Renal pelvis (tissue), 12 donors: Measurements from ENCODE around the gene LYZL1. TPM values are rescaled to one million over a fixed set of nuclear protein-coding genes. Genes with fewer than 3 reads are reported as not detected.
"Not testable (repeated sequence)": the region's sequence is repeated elsewhere in the genome, so short reads cannot be mapped to it uniquely, and the experiment has no call there.

Experiments used
- DNase-seq: peaks from one replicate; pipeline ENCODE4 v3.0.0-alpha.2; 2013
- long read RNA-seq, 16 experiments: transcript quantifications; one replicate each; lab custom pipeline, GENCODE V29; 2026
- polyA plus RNA-seq, 3 donors: library from polyadenylated mRNA; unstranded; fragments of 120-200 nt; gene quantifications; one replicate each; pipeline ENCODE4 v1.2.1, GENCODE V29; 2013; ENCODE audit not compliant: insufficient read length in 3 of 3

The LYZL1 gene
- not detected for polyA plus RNA-seq
- long read RNA-seq, donor 1: 0 reads
- long read RNA-seq, donor 2: 0 reads
- long read RNA-seq, donor 3: 0 reads
- long read RNA-seq, donor 4: 0 reads
- long read RNA-seq, donor 5: 0 reads
- long read RNA-seq, donor 6: 0 reads
- long read RNA-seq, donor 7: 0 reads
- long read RNA-seq, donor 8: 0 reads
- long read RNA-seq, donor 9: 0 reads
- long read RNA-seq, donor 10: 0 reads
- long read RNA-seq, donor 11: 0 reads
- long read RNA-seq, donor 12: 0 reads
- long read RNA-seq, donor 13: 0 reads
- long read RNA-seq, donor 14: 0 reads
- long read RNA-seq, donor 15: 0 reads
- long read RNA-seq, donor 16: 0 reads

DNA sequence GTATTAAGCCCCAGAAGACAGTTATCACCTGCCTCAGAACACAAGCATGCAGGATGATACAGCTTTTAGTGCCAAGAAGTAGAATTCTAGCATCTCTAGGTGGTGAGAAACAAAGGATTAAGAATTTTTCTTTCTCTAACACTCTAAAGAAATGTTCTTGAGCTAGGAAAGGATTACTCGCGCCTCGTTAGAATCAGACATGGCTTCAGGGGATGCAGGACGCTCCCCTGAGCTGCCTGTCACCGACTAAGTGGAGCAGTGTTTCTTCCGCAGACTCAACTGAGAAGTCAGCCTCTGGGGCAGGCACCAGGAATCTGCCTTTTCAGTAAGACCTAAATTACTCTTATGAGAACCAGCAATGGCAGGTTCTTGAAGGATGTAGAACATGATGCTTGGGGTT is at the start of gene LYZL1:
TSS of gene LYZL1 (plus strand) at position 165 of the 400 bp plus-strand sequence. CDS start 2,798 bp downstream, outside the sequence.
- DNase-seq: not testable (repeated sequence)

DNA sequence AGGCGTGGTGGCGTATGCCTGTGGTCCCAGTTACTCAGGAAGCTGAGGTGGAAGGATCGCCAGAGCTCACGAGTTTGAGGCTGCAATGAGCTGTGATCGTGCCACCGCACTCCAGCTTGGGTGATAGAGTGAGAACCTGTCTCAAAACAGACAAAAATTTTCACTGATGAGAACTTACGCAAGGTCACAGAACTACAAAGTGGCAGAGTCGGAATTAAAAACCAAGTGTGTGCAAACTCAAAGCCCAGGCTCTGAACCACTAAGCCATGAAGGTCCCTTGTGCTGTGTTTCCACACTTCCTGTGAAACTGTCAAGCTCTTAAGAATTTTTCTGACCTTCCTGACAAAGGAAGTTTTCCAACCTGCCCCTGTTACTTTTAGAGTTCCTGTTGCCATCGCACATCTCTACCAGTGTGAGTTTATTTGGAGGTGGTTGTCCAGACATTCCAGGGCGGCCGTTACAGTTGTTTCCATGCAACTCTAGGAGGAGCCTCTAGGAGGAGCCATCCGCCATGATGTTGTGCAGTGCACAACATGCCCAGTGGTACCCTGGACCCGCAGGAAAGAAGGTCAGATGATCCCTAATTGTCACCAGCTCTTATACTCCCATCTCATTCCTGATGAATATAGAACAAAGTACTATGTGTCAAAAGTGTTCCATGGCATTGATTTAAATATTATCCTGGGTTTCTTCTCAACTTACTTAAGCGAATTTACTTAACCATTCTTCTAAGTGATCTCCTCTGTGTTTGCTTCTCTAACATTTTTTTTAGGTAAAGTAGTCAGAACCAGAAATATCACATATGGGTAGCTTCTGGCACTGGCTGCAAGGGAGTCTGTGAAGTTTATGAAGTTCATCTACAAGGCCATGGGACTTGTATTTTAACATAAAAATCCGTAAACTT is 49.0 kb upstream of the LYZL1 start:
- no peak for DNase-seq

DNA sequence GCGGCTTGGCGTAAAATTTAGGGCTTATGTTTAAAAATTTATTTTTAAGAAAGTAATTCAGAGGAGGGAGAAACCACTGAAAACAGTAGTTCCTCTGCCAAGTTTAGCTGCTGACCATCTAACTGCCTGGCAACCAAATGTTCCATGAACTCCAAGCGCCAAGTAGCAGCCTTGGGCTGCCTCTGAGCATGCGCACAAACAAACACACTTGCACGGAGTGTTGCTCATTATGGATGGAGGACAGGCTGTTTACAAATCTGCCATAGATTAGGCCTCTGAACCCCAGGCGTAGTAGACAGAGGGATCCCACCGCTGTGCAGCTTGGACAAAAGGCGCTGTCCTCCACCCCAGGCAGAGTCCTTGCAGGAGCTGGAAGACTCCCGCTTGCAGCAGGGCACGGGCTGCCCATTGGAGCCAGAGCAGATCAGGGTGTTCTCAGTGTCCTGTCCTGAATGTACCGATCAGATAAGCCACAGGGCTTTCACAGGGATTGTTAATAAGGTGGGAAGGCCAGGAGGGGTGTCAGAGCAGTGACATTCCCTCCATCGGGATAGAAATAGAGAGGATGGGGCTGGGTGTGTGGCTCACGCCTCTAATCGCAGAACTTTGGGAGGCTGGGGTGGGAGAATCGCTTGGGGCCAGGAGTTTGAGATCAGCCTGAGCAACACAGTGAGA is 47.7 kb upstream of the LYZL1 start:
- no peak for DNase-seq

DNA sequence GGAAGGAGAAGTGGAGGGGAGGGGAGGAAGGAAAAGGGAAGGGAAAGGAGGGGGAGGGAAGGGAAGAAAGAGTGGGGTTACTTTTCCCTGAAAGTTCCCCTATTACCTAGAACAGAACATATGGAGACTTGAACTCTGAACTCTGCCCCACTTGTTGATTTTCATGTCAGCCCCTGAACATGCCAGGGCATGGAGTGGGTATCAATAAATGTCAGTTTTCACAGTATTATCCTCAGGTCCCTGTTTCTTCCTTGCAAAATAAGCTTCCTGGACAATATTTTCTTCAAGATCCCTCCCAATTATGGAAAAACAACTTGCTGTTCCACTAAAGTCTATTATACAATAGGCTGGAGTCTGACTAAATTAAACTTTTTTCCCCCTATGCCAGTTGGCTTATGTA is 46.9 kb upstream of the LYZL1 start:
- DNase-seq: no peak

DNA sequence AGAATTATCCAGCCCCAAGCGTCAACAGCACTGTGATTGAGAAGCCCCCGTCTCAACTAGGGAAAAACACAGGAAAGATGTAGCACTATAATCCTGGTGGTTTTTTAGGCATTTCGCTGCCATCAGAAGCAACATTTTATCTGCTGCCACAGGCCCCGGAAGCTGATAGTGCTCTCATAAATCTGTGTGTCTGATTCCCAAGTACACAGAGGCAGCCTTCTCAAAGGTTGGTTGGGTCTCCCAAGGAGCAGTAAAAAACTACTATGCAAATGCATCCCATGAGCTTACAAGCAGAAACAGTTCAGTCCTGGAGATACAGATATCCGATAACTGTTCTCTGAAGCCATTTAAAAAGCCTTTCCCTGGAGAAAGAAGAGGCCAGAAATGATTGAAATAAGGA is 45.8 kb upstream of the LYZL1 start:
- DNase-seq: no peak

DNA sequence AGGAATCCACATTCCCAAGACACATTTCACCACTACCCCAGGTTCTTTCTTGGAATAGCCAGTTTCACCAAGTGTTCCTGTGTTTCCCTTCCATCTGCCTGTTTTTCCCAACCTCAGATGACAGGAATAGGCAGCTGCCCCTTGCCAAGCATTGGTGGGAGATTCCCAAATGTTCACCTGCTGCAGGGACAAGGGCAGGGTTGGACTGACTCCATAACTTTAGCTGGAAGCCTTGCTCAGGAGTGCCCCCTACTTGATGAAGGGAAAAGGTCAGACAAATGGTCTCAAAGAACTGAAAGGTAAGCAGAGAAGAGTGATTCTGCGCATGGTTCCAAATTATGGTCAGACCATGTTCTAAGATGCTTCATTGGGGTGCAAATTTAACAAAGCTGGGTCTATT is 45.1 kb upstream of the LYZL1 start:
- no peak for DNase-seq

DNA sequence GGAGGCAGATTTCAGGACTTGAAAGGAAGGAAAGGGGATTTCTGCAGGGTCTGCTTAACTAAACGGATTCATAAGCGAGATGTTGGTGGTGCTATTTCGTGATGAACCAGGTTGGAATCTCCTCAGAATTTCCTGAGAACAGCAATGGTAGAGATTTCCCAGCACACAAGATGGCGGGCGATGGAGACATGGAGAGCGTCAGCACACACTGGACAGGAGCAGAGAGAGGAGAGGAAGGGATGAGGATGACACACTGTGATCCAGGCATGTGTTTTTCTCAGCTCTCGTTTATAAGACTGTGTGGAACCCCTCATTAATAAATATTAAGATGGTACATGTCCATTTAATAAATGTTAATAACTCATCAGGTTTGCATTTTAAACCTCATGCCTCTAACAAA is 43.9 kb upstream of the LYZL1 start:
- no peak for DNase-seq

DNA sequence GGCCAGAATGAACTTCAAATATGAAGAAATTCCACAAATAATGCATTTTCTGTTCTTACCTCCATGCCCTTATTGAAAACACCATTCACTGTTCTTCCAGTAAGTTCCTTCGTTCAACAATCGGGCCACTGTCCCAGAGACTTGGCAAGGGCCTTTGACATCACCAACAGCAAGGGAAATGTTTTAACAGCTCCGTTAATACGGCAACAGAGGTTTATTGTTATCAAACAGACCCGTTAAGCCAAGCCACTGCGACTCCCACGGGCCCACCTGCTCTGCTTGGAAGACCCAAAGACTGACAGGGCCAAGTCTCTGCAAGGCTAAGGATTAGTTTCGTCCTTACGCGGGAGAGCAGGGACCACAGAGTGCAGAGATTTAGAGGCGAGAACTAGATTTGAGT is 43.4 kb upstream of the LYZL1 start:
- DNase-seq: no peak

DNA sequence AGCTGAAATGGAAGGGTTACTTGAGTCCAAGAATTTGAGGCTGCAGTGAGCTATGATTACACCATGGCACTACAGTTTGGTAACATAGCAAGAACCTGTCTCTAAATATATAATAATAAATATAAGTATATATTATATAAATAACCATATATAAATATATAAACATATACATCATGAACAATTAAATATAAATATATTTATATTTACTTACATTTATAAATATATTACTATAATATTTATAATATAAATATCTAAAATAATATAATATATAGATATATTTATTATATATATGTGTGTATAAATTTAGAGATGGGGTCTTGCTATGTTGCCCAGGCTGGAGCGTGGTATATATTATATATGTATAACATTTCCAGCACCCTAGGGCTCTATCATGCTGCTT is 42.4 kb upstream of the LYZL1 start:
- DNase-seq: no peak

DNA sequence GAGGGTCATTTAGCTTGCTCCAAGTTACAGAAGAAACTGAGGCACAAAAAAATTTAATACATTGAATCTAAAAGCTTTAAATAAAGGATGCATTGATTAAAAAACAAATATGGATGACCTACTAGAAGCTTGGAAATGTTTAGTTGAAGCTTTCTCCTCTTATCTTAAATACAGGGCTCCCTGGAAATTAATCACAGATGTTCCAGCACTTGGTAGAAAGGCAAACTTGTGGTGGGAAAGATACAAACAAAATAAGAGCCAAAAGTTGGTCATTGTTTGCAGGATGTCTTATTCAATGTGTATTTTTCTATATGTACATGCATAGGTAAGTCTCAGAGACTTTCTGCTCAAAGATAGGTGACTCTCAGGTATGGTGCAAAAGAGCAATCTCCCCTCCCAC is 40.7 kb upstream of the LYZL1 start:
- DNase-seq: no peak

DNA sequence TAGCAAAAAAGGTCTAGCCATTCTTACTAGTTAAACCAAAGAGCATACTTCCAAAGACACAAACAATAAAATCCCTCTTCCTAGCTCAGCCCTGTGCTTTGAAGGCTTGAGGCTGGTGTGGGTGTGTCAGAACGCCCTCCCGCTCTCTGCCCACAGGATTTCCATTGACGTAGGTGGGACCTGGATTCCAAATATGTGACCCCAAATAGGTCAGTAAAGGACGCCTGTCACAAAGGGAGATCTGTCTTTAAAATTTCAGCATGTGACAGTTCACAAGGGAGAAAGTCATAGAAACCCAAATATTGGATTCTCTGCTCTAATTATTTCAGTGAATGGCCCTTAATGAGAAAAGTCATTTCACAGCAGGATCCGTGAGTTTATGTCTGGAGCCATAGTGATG is 39.9 kb upstream of the LYZL1 start:
- DNase-seq: no peak

DNA sequence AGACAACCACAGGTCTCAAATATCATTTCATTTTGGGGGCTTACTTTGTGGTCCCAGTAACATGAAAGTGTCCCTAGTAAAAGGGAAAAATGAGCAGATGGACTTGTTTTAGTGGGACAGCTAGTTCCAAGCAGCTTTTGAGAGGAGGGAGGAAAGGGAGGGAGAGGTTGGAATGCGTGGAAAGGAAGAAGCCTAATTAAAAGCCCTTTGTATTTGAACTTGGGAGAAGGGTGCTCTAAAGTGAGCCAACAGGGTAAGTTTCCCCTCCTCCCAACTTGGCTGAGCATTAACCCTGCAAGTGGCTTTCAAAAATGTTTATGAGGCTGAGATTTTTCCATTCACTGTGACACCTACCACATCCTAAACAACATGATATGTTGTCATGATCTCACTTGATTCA is 38.8 kb upstream of the LYZL1 start:
- no peak for DNase-seq

DNA sequence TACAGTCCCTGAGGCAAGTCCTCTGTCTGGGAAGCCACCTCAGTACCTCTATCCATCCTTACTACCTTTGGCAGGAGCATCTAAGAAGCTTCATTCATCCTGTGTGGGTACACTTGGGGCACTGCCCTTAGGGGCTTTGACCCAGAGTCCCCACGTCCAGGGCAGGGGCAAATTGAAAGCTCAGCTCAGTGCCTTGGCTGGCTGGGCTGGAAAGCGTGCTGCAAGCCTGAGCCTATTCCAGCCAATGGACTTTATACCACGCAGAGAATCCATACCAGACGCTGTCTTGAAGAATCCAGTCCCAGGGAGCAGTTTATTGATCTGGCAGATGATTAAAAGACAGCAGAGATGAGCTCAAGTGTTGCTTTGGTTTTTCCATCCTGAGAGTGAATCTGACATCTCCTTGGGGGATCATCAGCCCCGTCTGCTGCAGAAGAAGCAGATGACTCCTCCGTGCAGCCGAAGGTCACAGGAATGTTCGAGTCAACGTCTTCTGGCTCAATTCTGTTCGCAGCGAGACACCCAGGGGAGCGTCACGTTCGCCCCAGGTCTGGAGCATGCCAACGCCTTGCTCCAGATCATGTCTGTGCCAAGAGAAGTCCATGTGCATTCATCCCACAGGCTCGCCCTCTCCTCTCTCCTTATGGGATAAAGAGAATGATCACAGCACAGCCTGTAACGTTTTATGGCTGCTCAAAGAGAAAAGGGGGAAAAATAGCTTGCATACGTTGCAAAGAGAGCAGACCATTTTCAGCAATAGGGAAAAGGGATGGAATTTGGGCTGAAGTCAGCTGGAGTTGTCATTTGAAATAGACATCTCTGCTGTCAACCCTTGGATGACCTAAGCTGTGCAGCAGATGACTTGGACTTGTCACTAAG is 35.8 kb upstream of the LYZL1 start:
- DNase-seq: no peak

DNA sequence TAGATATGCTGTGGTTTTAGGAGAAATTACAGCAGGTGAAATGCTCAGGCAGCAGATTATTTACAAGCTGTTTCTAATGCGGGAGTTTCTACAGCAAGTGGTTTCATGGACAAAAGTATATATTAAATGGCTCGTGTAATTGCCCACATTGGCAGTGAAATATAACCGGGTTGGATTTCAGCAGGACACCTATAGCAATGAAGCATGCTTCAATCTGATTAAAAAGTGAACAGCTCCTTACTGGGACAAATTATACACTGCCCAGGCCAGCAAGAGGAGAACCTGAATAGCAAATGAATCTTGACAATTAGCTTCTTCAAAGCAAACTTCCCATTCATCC is 35.2 kb upstream of the LYZL1 start:
- peak; percentile 61 for DNase-seq

DNA sequence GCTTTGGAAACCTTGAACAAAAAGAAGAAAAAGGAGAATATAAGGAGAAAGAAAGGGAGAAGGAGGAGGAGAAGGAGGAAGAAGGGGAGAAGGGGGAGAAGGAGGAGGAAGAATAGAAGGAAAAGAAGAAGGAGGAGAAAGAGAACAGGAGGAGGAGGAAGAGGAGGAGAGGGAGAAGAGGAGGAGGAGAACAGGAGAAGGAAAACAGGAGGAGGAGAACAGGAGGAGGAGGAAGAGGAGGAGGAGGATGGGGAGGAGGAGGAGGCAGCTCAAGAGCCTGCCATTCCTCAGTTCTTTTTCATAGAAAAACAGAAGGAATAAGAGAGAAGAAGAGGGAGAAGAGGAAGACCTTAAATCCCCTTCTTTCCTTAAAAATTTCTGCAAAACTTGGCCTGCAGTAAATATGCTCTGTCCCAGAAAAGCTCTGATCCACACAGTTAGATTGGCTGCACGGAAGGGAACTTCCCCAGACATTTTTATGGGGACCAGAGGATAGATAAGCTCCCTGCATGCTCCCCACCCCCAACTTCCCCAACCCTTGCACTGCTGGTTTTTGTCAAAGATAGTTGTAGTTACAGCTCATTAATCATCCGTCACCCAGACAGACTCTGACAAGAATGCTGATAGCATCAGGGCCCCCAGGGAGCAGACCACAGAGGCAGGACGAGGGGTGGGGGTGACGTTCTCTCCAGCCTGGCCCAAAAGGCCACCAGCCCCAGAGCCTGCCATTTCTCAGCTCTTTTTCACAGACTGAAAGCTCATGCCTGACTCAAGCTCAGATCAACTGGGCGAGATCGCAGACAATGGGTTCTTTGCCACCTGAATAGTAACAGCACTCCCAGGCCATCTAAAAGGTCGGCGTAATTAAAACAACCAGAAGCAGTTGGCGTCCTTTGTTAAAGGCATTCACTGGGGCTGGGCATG is 34.5 kb upstream of the LYZL1 start:
- DNase-seq: peak; percentile 67

DNA sequence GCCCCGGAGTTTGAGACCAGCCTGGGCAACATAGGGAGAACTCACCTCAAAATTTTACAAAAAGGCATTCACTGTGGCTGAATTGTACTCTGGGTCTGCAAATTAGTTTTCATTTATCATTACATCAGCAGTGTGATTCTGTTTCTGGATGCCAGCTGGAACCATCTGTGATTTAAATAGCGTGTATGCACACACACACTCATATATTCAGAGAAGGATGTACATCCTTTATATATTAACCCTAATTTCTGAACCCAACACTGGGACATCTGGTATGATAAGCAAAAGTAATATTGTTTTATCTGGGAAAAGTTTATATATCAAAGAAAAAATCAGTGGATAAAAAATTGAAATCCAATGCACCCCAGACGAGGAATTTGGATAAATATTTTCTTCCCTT is 33.8 kb upstream of the LYZL1 start:
- DNase-seq: no peak

DNA sequence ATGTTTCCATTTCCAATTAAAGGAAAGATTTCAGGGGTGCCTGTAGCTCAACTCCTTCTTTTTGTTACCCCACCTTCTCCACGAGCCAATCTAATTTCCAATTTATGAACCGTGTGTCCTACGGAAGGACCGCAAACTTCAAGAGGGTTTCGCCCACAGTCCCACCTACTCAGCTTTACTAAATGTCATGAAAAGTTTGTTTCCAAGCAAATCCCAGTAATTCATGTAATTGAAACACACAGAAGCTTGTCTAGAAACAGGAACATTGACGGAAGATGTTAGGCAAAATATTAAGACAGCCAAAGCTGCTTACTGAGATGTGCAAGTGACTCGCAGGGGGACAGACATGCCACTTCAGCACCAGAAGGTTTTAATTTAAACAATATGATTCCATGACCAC is 32.9 kb upstream of the LYZL1 start:
- no peak for DNase-seq

DNA sequence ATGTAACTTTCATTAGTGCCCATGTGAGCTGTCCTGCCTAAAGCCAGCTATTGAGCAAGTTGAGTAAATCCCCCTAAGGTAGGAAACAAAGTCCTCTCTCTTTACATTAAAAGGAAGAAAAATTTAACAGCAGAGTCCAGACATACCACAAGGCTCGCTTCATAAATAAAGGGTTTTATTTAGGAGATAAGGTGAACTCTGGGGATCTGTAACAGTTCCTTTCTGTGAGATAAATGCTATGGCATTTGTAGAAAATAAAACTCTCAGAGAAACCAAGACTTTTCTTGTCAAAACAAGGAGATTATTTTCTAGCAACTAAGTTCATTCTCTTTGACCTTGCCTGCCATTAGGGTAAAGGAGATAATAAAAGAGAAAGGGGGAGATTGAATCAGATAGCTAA is 32.3 kb upstream of the LYZL1 start:
- no peak for DNase-seq

DNA sequence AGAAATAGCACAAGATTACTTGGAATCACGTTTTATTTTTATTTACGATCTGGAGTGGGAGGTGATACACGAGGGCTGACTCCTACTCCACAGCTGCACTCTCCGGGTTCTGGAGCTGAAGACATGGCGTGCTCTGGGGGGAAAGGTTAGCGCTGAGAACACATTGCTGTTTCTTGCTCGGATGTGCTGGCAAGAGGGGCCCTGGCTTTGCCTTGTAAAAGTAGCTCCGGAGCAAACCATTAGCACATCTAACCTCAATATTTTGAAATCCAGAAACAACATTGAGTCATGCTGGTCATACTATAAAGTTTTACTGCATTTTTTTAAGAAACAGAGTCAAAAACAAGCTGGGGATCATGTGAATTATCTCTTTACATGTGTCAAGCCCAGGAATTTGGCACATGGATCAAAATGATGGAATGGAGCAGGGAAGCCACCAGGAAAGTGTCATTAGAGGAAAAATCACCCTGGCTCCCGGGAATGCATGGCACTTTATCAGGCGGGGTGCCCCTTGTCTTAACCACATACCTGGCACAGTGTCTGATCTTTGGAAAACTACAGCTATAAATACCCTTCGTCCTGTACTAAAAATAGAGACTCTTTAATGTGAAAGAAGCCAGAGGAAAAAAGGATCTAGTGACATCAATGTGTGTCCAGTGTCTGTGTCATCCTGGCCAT is 31.6 kb upstream of the LYZL1 start:
- DNase-seq: peak; percentile 70

DNA sequence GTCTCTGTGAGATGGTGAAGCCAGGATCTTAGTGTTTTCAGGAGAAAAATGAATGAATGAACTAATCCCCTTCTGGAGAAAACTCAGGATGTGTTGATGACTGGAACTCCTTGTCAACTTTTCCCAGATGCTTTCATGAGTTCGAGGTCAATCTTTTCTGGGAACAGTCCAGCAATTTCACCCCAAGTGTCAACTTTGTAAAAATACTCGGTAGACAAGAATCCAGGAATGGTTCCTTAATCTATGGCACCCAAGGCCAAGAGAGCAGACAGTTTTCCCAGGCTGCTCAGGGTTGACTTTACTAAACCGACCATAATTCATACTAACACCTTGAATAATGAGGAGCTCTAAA is 31.1 kb upstream of the LYZL1 start:
- no peak for DNase-seq
